ENCODE results near the gene SCARF2.
A peak's percentile ranks its signal among the peaks of the same experiment; 100 is the strongest.
"Not testable (repeated sequence)": the region's sequence is repeated elsewhere in the genome, so short reads cannot be mapped to it uniquely, and the experiment has no call there.

SCARF2 gene

GRCh38 chr22:20409385-20409784 lies 28.2 kb downstream of the SCARF2 start:
- DNase-seq (ENCODE audit: low read depth, low spot score): not testable (repeated sequence)

- no peak for DNase-seq (ENCODE audit: low read depth, low spot score)
Observed at GRCh38 chr22:20408891-20409290, 28.7 kb downstream of the SCARF2 start.

- DNase-seq (ENCODE audit: low read depth, low spot score): no peak
Observed at GRCh38 chr22:20407829-20408228, 29.8 kb downstream of the SCARF2 start.

- DNase-seq (ENCODE audit: low read depth, low spot score): no peak
Observed at GRCh38 chr22:20406686-20407408, 30.8 kb downstream of the SCARF2 start.

- no peak for DNase-seq (ENCODE audit: low read depth, low spot score)
Observed at GRCh38 chr22:20405931-20406685, 31.5 kb downstream of the SCARF2 start.

- no peak for DNase-seq (ENCODE audit: low read depth, low spot score)
Observed at GRCh38 chr22:20405291-20405930, 32.2 kb downstream of the SCARF2 start.

GRCh38 chr22:20404881-20405280 lies 32.7 kb downstream of the SCARF2 start:
- DNase-seq (ENCODE audit: low read depth, low spot score): no peak

- no peak for DNase-seq (ENCODE audit: low read depth, low spot score)
Observed at GRCh38 chr22:20403779-20404140, 33.9 kb downstream of the SCARF2 start.

GRCh38 chr22:20402960-20403778 lies 34.5 kb downstream of the SCARF2 start:
- no peak for DNase-seq (ENCODE audit: low read depth, low spot score)

GRCh38 chr22:20401376-20402014 lies 36.1 kb downstream of the SCARF2 start:
- DNase-seq (ENCODE audit: low read depth, low spot score): no peak

GRCh38 chr22:20400606-20401375 lies 36.8 kb downstream of the SCARF2 start:
- DNase-seq (ENCODE audit: low read depth, low spot score): no peak

GRCh38 chr22:20399866-20400605 lies 37.6 kb downstream of the SCARF2 start:
- DNase-seq (ENCODE audit: low read depth, low spot score): no peak

- DNase-seq (ENCODE audit: low read depth, low spot score): no peak
Observed at GRCh38 chr22:20398420-20398819, 39.2 kb downstream of the SCARF2 start.

- no peak for DNase-seq (ENCODE audit: low read depth, low spot score)
Observed at GRCh38 chr22:20397498-20397897, 40.1 kb downstream of the SCARF2 start.

GRCh38 chr22:20396639-20397038 lies 41.0 kb downstream of the SCARF2 start:
- no peak for DNase-seq (ENCODE audit: low read depth, low spot score)

GRCh38 chr22:20395907-20396287 lies 41.7 kb downstream of the SCARF2 start:
- no peak for DNase-seq (ENCODE audit: low read depth, low spot score)

GRCh38 chr22:20395181-20395906 lies 42.3 kb downstream of the SCARF2 start:
- DNase-seq (ENCODE audit: low read depth, low spot score): no peak

GRCh38 chr22:20393705-20394476 lies 43.7 kb downstream of the SCARF2 start, which contains the start of gene ZNF74:
ZNF74 (plus strand) TSS chr22:20394151; CDS start chr22:20394629, 478 bp downstream.
- DNase-seq (ENCODE audit: low read depth, low spot score): peak; percentile 93

All from iPS DF 19.7 (cell line).